Non-pigmented ciliary epithelial cell (primary cell): ENCODE measurements around the gene ACSS1.

Experiments
- DNase-seq: peaks from one replicate; pipeline ENCODE4 v3.0.0-alpha.2; 2010; ENCODE audit warnings: low read depth

The ACSS1 gene

GRCh38 chr20:24970754-24971153 lies 87.2 kb downstream of the ACSS1 start:
- DNase-seq, result no peak

GRCh38 chr20:24970030-24970553 lies 87.8 kb downstream of the ACSS1 start:
- DNase-seq, result no peak

GRCh38 chr20:24969186-24970029 lies 88.5 kb downstream of the ACSS1 start:
- no peak for DNase-seq

GRCh38 chr20:24968278-24968800 lies 89.6 kb downstream of the ACSS1 start:
- DNase-seq, result no peak

- DNase-seq, result no peak
These were observed 91.5 kb downstream of the ACSS1 start for GRCh38 chr20:24966317-24967012.

GRCh38 chr20:24965065-24965919 lies 92.6 kb downstream of the ACSS1 start:
- no peak for DNase-seq

DNA sequence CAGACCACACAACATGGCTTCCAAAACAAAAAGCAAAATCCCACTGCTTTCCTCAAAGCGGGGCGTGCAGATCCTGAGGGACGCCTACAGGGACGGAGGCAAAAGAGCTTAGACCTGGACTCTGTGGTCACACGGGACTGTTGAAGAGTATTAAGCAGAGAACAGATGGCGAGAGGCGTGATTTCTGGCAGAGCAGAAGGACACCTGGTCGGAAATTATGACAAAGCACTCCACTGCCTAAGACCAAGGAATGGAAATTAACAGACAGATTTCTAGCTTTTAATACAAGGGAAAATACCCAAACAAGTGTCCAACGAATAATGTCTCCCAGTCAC lies 93.5 kb downstream of the ACSS1 start:
- DNase-seq, result no peak

DNA sequence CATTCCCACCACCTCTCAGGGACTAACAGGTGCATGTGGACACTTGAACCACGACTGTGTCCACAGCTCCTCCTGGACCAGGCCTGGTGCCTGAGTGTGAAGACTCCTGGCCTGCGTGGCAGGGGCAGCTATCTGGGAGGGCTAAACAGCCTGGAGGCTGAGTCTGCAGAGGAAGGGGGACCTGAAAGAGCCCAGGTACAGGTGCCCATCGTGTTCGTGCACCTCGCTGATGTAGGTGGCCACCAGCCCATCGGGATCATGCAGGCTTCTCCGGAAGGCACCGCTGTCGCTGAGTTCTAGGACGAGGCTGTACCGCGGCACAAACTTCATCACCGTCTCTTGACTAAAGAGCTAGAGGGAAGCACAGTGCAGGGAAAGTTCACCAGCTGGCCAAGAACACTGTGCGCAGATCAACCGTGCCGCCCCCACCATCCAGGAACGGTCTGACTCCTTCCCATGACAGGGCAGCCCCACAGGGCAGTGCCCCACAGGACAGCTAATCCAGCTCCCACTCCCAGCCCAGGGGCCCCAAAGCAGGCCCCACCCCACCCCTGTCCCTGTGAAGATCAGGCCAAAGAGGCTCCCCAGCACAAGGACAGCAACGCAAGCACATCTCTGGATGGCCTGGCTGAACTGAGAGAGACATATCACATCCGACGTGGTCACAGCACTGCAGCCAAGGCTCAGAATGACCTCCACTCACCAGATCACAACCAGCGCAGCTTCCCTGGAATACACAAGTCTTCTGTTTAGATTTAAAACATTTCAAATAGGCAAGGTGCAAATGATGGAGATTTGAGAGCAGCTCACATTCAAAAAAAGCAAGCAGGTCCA lies 94.0 kb downstream of the ACSS1 start:
- DNase-seq, result no peak

DNA sequence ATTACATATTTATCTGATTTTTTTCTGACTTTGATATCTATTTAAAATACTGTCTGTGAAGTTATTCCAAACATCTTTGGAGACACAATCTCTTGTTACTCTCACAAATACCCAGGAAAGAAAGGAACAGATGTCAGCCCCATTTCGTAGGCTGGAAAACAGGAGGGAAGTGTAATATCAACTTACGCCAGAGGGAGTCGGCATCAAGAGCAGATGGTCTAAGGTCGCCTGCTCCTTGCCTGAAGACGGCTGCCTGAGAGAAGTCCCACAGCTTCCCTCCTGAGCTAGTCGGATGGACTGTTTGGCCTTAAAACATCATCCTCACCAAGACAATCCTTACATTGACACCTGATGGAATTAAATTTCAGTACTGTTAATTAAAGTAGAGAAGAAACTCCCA lies 95.4 kb downstream of the ACSS1 start:
- no peak for DNase-seq

GRCh38 chr20:24962182-24962492 lies 95.8 kb downstream of the ACSS1 start:
- DNase-seq, result no peak

- DNase-seq, result no peak
These were observed 96.4 kb downstream of the ACSS1 start for GRCh38 chr20:24961384-24962181.

GRCh38 chr20:24960861-24961260 lies 97.1 kb downstream of the ACSS1 start:
- DNase-seq, result no peak

DNA sequence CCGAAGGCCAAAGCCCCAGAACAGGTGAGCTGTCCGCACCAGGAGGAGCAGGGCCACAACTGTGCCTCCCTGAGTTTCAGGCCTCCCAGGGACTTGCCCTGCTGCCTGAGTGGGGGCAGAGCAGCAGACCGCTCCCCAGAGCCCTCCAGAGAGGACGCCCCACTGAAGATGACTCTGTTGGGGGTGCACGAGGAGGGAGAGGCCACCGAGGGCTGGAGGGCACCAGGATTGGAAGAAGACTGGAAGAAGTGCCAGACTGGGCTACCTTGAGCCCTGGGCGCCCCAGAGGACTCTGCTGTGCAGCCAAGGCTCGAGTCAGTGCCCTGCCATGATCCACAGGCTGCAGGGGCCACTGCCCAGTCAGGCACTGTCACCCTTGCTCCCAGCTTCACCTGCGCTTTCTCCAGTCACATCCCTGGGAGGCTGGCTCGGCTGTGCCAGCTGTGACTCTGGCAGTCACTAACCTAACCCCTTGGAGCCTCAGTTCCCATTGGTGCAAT lies 97.6 kb downstream of the ACSS1 start:
- no peak for DNase-seq

GRCh38 chr20:24959591-24960301 lies 98.2 kb downstream of the ACSS1 start:
- DNase-seq, result no peak

GRCh38 chr20:24958506-24959385 lies 99.2 kb downstream of the ACSS1 start:
- DNase-seq, result no peak

DNA sequence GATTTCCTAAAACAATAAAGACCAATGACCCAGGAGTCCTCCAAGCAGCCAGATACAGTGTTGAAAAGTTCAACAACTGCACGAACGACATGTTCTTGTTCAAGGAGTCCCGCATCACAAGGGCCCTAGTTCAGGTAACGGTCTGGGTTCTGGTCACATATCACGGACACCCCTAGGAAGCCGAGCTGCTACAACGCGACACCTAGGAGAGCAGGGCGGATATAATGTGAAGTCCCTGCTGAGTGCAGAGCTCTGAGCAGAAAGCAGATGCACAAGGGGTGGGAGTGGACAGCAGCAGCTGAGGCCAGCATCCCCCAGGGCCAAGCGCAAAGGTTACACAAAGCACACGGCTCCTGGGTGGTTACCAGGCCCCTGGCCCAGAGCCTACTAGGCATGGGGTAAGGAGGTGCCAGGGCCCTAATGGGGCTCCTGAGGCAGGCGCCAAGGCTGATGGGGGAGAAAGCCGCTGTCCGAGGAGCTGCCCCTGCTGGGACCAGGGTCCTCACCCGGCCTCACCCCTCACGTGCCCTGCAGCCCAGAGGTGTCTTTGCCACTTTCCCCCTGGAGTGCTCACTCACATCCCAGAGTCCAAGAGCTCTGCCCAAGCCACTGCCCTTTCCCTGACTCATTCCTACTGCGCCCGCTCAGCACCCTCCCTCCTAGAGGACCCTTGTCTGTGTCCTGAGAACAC lies 100.5 kb downstream of the ACSS1 start:
- no peak for DNase-seq
